NOMO-1 (cell line): ENCODE results near the gene TRIM49B.
"Not testable (repeated sequence)": the region's sequence is repeated elsewhere in the genome, so short reads cannot be mapped to it uniquely, and the experiment has no call there.

Experiments used
- DNase-seq, 2 experiments: peaks; one replicate each; lab custom pipeline; 2025; ENCODE audit not compliant: unreplicated experiment in 2 of 2; lab: John Stamatoyannopoulos, UW

TRIM49B gene

GRCh38 chr11:49028523-49028922 lies at the start of gene TRIM49B:
Gene TRIM49B (plus strand): TSS chr11:49028823. CDS start chr11:49031600, 2,777 bp downstream.
- DNase-seq: not testable (repeated sequence)

GRCh38 chr11:48983785-48984184 lies 44.8 kb upstream of the TRIM49B start, which contains the start of gene TRIM51G:
Gene TRIM51G (minus strand): TSS chr11:48983885. CDS start chr11:48981695, 2,190 bp downstream.
- not testable (repeated sequence) for DNase-seq

GRCh38 chr11:49048229-49048628 lies 19.6 kb downstream of the TRIM49B start:
- not testable (repeated sequence) for DNase-seq

GRCh38 chr11:49049821-49050220 lies 21.2 kb downstream of the TRIM49B start:
- not testable (repeated sequence) for DNase-seq

- not testable (repeated sequence) for DNase-seq
These were observed 30.4 kb downstream of the TRIM49B start, which contains the start of gene TRIM64C for GRCh38 chr11:49059012-49059411. Gene TRIM64C (minus strand): TSS chr11:49059112. CDS start chr11:49059112, 0 bp downstream.

GRCh38 chr11:49069897-49070296 lies 41.3 kb downstream of the TRIM49B start:
- DNase-seq: not testable (repeated sequence)
